HepG2 (cell line): ENCODE measurements around the gene ARPP19. TPM values are rescaled to one million over a fixed set of nuclear protein-coding genes. Genes with fewer than 3 reads are reported as not detected.

Experiments used
- CBX1 ChIP-seq: IDR thresholded peaks from one replicate; pipeline ENCODE4 v1.6.1; 2016; ENCODE audit warnings: antibody characterized with exemption, low read depth
- GMEB1 ChIP-seq: sonication (generic); formaldehyde crosslinking; IDR thresholded peaks from 2 replicates; pipeline ENCODE4 v1.5.1; 2020; ENCODE audit warnings: missing genetic modification reagents, mild to moderate bottlenecking, borderline replicate concordance
- HMG20A ChIP-seq: IDR thresholded peaks from 2 replicates; pipeline ENCODE4 v1.6.1; 2016; ENCODE audit warnings: borderline replicate concordance
- LRRFIP1 ChIP-seq: sonication (generic); formaldehyde crosslinking; conservative IDR thresholded peaks from 2 replicates; pipeline ENCODE4 v1.4.0; 2020; ENCODE audit warnings: missing genetic modification reagents
- SMYD3 ChIP-seq: sonication (generic); formaldehyde crosslinking; IDR thresholded peaks from 2 replicates; pipeline ENCODE4 v1.8.1; 2023; ENCODE audit warnings: mild to moderate bottlenecking, missing genetic modification reagents
- TCF7 ChIP-seq: sonication (generic); IDR thresholded peaks from 2 replicates; pipeline ENCODE4 v1.6.1; 2016; ENCODE audit warnings: antibody characterized with exemption, low read depth
- TRIM22 ChIP-seq: fragments of 450-650 bp; IDR thresholded peaks from 2 replicates; pipeline ENCODE4 v1.6.1; 2017
- ZBTB25 ChIP-seq: IDR thresholded peaks from 2 replicates; pipeline ENCODE4 v1.6.1; 2018; ENCODE audit warnings: missing genetic modification reagents
- ZBTB39 ChIP-seq: sonication (generic); formaldehyde crosslinking; IDR thresholded peaks from 2 replicates; pipeline ENCODE4 v1.5.0; 2020; ENCODE audit warnings: missing genetic modification reagents
- ZBTB49 ChIP-seq: sonication (generic); formaldehyde crosslinking; IDR thresholded peaks from 2 replicates; pipeline ENCODE4 v1.4.0; 2020; ENCODE audit warnings: missing genetic modification reagents, borderline replicate concordance
- ZC3H13 ChIP-seq: sonication (generic); formaldehyde crosslinking; IDR thresholded peaks from 2 replicates; pipeline ENCODE4 v1.8.1; 2023; ENCODE audit warnings: mild to moderate bottlenecking, missing genetic modification reagents, moderate library complexity
- ZFP1 ChIP-seq: IDR thresholded peaks from 2 replicates; pipeline ENCODE4 v1.6.1; 2016
- ZNF225 ChIP-seq: sonication (generic); formaldehyde crosslinking; IDR thresholded peaks from 2 replicates; pipeline ENCODE4 v1.4.0; 2020; ENCODE audit warnings: mild to moderate bottlenecking, missing genetic modification reagents
- ZNF670 ChIP-seq: sonication (generic); formaldehyde crosslinking; IDR thresholded peaks from 2 replicates; pipeline ENCODE4 v1.8.0; 2022; ENCODE audit warnings: mild to moderate bottlenecking, missing genetic modification reagents, borderline replicate concordance
- ZNF740 ChIP-seq: sonication (generic); formaldehyde crosslinking; IDR thresholded peaks from 2 replicates; pipeline ENCODE4 v1.4.0; 2020; ENCODE audit warnings: missing genetic modification reagents
- ZNF766 ChIP-seq: sonication (generic); formaldehyde crosslinking; IDR thresholded peaks from 2 replicates; pipeline ENCODE4 v1.5.0; 2020; ENCODE audit warnings: missing genetic modification reagents, borderline replicate concordance
- polyA plus RNA-seq, 8 experiments: library from polyadenylated mRNA; depleted of rRNA in 3 of 8; stranded (reverse) in 7 of 8; unstranded in 1 of 8; fragments of >200 nt; fragmentation: Illumina TruSeq in 4 of 8; extraction: Trizol in 4 of 8; gene quantifications; 2 replicates each; pipeline versions ENCODE4 v1.2.1 to v1.2.3, GENCODE V29; 2011 to 2016; ENCODE audit warnings: low read depth in 4 of 8, missing spikeins in 1 of 8, mixed read lengths in 1 of 8; ENCODE audit not compliant: insufficient read depth in 1 of 8
- total RNA-seq, 5 experiments: library from RNA; depleted of rRNA; stranded (reverse); fragments of >200 nt; fragmentation: Illumina TruSeq; extraction: Trizol; gene quantifications; 2 replicates each; pipeline ENCODE4 v1.2.3, GENCODE V29; 2016; ENCODE audit warnings: low read depth in 1 of 5

Gene ARPP19
- total and polyA plus RNA-seq, 2 of the 13 experiments (the other 11 are each of a cell fraction or from before 2014, with no cell fraction given), result 70.8 to 123 TPM

- TF ChIP-seq ZNF766 (CRISPR knock-in tag) (peak; percentile 94; the same call in 1 of the 2 replicates), ZBTB25 (CRISPR knock-in tag) (peak; percentile 85), CBX1 (no peak), ZNF740 (CRISPR knock-in tag) (peak; percentile 87), ZFP1 (no peak; the same call in 1 of the 2 replicates), HMG20A (CRISPR knock-in tag) (peak; percentile 8; the same call in 1 of the 2 replicates), ZNF670 (CRISPR knock-in tag) (peak; percentile 52; the same call in 1 of the 2 replicates), ZNF225 (0 out of 2 replicates have a peak, but pooled peaks have one; percentile 12), ZC3H13 (CRISPR knock-in tag) (no peak), ZBTB49 (CRISPR knock-in tag) (peak; percentile 19; the same call in 1 of the 2 replicates), LRRFIP1 (CRISPR knock-in tag) (no peak), SMYD3 (CRISPR knock-in tag) (peak; percentile 55; the same call in 1 of the 2 replicates), ZBTB39 (CRISPR knock-in tag) (peak; percentile 68; the same call in 1 of the 2 replicates), GMEB1 (CRISPR knock-in tag) (peak; percentile 88), TRIM22 (no peak), TCF7 (peak; percentile 95)
Measured at GRCh38 chr15:52568601-52569585, at the start of gene ARPP19 (continued).
